Esophagus squamous epithelium (tissue), 4 donors: ENCODE results near the gene MAB21L4.

Experiments
- CTCF ChIP-seq, 6 experiments: fragments of 450-650 bp in 4 of 6; fragments of 200-600 bp in 2 of 6; sonication (generic) in 2 of 6; IDR thresholded peaks; one replicate each; pipeline ENCODE4 v1.5.1; 2016 to 2019; ENCODE audit warnings: antibody characterized with exemption in 6 of 6, mild to moderate bottlenecking in 4 of 6, moderate library complexity in 4 of 6
- POLR2A ChIP-seq, 4 donors: fragments of 450-650 bp; IDR thresholded peaks; one replicate each; pipeline ENCODE4 v1.6.1; 2017; ENCODE audit warnings: antibody characterized with exemption in 4 of 4, mild to moderate bottlenecking in 4 of 4, moderate library complexity in 3 of 4

GRCh38 chr2:240869109-240869955 is 26.6 kb downstream of the MAB21L4 start:
- TF ChIP-seq CTCF (IDR thresholded peaks at IDR 0.05) (no peak), POLR2A (IDR thresholded peaks at IDR 0.05) (no peak)
